ES-I3 (cell line): ENCODE data around the gene ZNF366.

Experiments
- H3K36me3 ChIP-seq: 2 replicates; pipeline ENCODE4 v1.6.1; 2013; ENCODE audit warnings: mild to moderate bottlenecking, low read length, control low read depth, moderate library complexity; ENCODE audit not compliant: insufficient read depth
- H3K4me1 ChIP-seq: 2 replicates; pipeline ENCODE4 v1.6.1; 2013; ENCODE audit warnings: mild to moderate bottlenecking, control low read depth, low read length; ENCODE audit not compliant: insufficient read depth
- H3K9ac ChIP-seq: 2 replicates; pipeline ENCODE4 v1.6.1; 2013; ENCODE audit warnings: low read depth, mild to moderate bottlenecking, low read length, moderate library complexity
- H3K9me3 ChIP-seq: 2 replicates; pipeline ENCODE4 v1.6.1; 2013; ENCODE audit warnings: mild to moderate bottlenecking, low read length, moderate library complexity; ENCODE audit not compliant: control insufficient read depth, insufficient read depth

ZNF366 gene

DNA sequence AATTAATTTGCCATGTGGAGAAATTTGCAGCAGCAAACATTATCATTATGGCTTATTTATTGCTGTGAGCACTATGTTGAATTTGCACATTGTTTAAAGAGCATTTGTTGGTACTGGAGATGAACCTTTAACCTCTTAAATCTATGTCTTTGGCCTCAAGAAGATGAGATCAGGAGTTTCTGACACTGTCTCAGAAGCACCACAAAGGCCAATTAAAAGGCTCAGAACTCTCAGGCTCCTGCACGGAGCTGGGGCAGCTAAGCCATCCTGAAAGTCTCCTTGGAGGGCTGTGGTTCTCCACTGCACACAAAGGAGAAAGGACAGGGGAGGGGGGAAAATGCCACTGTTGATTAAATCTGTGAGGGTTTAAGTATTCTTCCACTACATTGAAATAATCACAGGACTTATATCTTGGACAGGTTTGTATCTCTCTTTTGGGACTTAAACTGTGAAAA is 33.1 kb downstream of the ZNF366 start:
- Histone ChIP-seq H3K36me3 (no peaks in the 10 kb centered on the region), H3K4me1 (no peaks in the 10 kb centered on the region), H3K9ac (no peak overlapping the region), H3K9me3 (no peaks in the 10 kb centered on the region)

DNA sequence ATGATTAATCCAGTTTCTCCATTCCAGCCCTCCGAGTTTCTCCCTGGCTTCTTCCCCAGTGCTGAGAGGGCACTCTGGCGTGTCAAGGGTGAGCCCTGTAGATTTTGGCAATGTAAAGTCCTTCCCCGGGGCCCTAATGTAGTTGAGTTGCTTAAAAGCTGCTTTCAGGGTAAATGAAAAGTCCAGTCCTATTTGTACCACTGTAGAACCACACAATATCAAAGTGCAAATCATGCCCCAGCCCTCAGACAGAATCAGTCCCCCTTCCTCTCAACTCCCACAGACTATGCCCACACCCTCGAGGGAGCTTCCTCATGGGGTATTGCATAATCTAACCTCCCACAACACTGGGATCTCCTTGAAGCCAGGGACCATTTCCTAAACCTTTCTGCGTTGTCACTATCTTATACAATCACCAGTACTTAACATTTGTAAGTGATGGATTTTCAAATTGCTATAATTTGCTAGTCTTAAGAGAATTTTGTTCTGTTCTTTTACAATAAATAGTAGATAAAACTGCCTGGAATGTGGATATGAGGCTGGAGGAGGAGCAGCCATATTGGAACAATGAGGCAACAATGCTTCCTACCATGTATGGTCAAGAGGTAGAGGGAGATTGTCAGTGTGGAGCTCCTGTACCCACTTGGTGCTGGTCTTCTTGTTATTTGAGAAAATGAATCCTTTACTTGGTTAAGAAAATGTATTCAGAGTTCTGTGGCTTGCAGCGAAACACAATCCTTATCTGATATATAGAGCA is 34.4 kb downstream of the ZNF366 start:
- Histone ChIP-seq H3K9ac (no peak overlapping the region), H3K9me3 (no peaks in the 10 kb centered on the region), H3K36me3 (no peaks in the 10 kb centered on the region), H3K4me1 (no peaks in the 10 kb centered on the region)

DNA sequence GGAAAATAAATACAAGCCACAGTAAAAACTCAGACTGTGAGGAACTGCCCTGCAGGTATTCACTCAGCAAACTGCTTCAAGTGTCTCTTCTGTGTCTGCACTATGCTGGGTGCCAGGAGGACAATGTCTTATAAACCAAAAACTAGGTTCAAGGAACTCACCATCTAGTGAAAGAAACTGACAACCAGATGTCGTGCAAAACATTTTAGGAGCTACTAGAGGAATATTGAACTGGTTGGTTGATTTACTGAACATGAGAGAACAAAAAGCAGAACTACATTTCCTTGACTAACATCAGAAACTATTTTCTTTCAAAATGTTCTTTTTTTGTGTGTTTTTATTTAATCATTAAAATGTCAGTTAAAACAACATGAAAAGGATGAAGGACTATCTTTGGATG is 35.2 kb downstream of the ZNF366 start:
- H3K9ac ChIP-seq, result no peak overlapping the region
- H3K9me3 ChIP-seq, result no peaks in the 10 kb centered on the region
- no peaks in the 10 kb centered on the region for H3K4me1 ChIP-seq
- no peaks in the 10 kb centered on the region for H3K36me3 ChIP-seq

DNA sequence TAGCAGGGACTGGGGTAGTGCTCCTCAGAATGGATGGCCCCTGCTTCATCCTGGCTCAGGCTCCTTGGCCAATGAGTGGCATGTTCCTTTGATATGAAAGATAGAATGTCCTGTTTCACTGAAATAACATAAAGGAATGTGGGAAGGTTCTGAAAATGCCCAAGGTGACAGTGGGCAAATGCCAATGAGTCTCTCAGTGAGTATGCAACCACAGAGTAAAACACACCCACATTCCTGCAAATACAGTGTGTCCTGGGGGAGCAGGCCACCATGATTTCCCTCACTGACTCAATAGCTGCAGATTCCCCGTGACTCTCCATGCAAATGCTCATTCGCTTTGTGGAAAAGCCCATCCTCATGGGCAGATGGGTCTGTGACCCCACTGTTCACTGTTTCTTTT is 36.4 kb downstream of the ZNF366 start:
- H3K9ac ChIP-seq, result no peak overlapping the region
- no peaks in the 10 kb centered on the region for H3K9me3 ChIP-seq
- H3K4me1 ChIP-seq, result peaks cover under 1% of the 10 kb centered on the region; the same call in 1 of the 2 replicates
- no peaks in the 10 kb centered on the region for H3K36me3 ChIP-seq

DNA sequence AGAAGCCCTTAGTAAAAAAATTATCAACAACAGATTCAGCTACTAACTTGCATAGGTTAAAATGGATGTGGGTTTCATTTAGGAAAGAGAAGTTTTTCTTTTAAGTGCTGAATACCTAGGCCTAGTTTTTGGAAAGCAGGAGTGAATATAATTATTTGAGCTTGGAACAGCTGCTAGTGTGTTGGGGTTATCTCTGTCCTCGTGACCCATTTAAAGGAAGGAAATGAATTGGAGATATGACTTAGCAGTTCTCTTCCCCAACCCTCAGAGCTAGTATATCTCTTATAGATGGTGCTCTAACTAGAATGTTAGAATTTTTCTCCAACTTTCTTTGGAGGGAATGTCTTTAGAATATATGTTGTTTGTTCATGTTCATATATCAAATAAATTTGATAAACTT is 38.6 kb downstream of the ZNF366 start:
- peaks cover 4% of the 10 kb centered on the region; the same call in 1 of the 2 replicates for H3K4me1 ChIP-seq
- H3K9ac ChIP-seq, result no peak overlapping the region
- H3K9me3 ChIP-seq, result no peaks in the 10 kb centered on the region
- no peaks in the 10 kb centered on the region for H3K36me3 ChIP-seq

DNA sequence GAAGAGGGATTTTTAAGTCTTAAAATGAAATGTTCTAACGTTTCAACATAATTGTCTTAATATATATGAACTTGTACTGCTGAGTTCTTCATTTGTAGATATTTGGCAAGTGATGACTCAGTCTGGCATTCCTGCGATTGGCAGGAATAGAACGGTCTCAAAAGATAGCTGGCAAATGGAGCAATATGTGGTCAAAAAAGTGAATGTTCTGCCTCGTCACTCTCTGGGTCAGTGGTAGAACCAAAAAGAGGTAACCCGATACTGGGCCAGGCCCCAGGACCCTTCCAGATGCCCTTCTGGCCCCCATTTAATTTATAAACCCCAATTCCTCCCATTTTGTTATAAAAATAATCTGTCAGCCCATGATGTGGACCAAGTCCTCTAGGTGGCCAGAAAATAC is 39.2 kb downstream of the ZNF366 start:
- H3K36me3 ChIP-seq, result no peaks in the 10 kb centered on the region
- no peaks in the 10 kb centered on the region for H3K9me3 ChIP-seq
- H3K9ac ChIP-seq, result no peak overlapping the region
- peaks cover 4% of the 10 kb centered on the region; the same call in 1 of the 2 replicates for H3K4me1 ChIP-seq

DNA sequence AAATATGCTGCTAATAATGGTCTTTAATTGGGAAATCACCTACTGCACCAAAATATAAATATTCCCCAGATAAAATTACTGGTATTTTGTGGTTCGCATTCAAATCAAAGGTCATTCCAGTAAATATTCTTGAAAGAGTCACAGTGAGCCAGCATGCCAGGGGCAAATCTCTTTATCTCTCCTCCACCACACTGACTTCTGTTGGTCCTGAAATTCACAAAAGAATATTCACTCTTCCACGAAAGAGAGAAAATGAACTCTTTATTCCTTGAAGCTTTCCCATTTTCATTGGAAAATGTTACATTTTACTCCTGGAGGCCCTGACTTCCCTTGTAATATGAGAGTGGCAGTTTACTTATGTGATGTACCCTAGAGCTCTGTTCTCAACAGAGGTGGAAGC is 39.7 kb downstream of the ZNF366 start:
- no peaks in the 10 kb centered on the region for H3K9me3 ChIP-seq
- peaks cover 4% of the 10 kb centered on the region; the same call in 1 of the 2 replicates for H3K4me1 ChIP-seq
- no peak overlapping the region for H3K9ac ChIP-seq
- no peaks in the 10 kb centered on the region for H3K36me3 ChIP-seq

DNA sequence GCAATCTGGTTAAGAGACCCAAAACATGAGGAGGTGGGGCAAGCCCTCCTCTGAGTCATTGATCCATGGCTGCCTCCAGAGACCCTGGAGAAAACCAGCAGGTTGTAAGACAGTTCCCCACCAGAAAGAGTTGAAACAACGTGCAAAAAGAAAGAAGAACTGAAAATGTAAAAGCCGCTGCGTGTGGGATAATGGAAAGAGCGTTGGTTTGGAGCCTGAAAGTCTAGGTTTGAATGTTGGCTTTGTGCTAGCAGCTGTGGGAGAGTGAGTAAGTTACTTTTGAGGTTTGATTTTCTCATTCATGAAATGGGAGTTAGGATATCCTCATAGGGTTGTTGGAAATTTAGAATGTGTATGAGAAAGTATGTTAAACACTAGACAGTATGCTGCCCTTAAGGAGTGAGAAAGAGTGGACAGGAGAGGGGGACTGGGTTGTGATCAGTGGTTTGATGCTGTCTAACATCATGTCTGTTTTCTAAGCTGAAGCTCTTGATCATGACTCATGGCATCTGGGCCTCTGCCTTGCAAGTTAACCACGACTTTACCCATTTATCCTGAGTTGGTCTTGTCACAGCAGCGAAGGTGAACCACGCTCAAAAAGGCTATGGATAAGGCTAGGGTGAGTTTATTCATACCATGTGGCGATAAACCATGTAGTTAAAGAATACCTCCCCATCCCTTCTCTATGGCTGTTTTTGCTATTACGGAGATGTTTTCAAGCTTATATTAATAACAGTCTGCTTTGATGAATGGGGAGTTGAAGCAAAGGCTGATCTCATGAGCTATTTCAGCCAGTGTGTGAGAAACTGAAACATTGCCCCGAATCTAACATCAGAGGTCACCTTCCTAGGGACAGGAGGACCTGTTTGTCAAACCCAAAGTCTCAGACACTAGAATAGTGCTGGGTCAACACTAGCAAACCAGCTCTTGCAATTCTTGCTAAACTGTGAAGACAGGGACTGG is 41.3 kb downstream of the ZNF366 start:
- H3K9me3 ChIP-seq, result no peaks in the 10 kb centered on the region
- H3K4me1 ChIP-seq, result peaks cover 4% of the 10 kb centered on the region; the same call in 1 of the 2 replicates

DNA sequence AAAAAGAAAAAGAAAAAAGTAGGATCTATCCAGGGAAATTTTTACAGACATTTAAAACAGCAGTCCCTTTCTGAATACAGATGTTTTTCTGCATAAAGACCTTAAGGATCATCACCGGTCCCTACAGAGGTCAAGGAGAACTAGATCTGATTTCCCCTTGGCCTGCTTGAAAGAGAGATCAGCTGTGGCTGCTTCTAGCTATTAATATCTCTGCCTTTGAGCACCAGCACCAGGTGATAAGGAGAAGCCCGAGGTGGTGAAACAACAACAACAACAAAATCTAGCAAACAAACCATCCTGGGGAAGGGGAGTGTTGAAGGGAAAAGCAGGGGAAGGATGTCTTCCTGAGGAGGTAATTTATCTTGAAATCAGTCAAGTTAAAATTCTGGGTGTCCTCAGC is 42.1 kb downstream of the ZNF366 start:
- Histone ChIP-seq H3K9me3 (no peaks in the 10 kb centered on the region), H3K36me3 (no peaks in the 10 kb centered on the region), H3K4me1 (peaks cover 4% of the 10 kb centered on the region; the same call in 1 of the 2 replicates), H3K9ac (no peak overlapping the region)

More for the DNA sequence above, 41.3 kb downstream of the ZNF366 start:
- no peaks in the 10 kb centered on the region for H3K36me3 ChIP-seq
- no peak overlapping the region for H3K9ac ChIP-seq

DNA sequence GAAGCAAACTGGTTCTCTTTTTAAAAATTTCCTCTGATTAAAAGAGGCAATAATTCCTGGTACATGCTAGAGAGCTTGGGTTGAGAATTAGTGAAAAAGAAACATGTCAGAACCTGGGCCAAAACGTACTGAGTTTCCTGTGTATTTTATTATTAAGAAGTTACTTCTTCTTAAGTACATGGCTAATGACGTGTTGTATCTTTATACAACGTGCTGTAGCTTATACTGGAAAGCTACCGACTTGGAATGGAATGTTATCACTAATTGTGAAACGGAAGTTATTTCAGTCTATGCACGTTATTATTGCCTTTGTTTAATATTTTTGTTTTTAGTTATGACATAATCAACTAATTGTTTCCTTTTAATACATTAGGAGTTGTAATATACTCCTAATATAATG is 43.1 kb downstream of the ZNF366 start:
- Histone ChIP-seq H3K4me1 (peaks cover 4% of the 10 kb centered on the region; the same call in 1 of the 2 replicates), H3K9me3 (no peaks in the 10 kb centered on the region), H3K9ac (no peak overlapping the region), H3K36me3 (no peaks in the 10 kb centered on the region)

DNA sequence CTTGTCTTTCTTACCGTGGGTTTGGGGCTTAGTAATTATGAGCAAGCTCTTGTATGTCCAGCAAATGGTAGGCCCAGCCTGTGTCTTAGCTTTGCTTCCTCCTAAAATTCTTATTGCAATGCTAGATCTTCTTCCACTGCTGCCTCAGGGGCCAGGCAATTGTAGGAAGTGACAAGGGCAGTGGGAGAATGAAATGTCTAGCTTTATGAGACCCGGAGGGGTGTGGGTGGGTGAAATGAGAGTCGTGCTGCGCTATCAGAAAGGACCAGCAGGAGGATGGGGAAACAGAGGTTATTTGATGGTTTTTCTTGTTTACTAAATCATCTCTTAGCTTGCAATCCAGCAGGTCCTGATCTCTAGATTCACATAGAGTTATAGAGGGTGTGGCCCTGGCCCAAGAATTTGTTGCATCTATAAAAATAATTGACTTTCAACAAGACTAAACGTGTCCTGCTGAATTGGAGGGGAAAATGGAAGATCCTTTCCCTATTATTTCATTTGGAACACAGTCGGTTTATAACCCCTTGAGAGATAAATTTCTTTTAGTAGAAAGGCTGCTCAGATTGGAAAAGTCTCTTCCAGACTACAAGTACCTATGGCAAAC is 43.7 kb downstream of the ZNF366 start:
- H3K9ac ChIP-seq, result no peak overlapping the region
- H3K36me3 ChIP-seq, result no peaks in the 10 kb centered on the region

DNA sequence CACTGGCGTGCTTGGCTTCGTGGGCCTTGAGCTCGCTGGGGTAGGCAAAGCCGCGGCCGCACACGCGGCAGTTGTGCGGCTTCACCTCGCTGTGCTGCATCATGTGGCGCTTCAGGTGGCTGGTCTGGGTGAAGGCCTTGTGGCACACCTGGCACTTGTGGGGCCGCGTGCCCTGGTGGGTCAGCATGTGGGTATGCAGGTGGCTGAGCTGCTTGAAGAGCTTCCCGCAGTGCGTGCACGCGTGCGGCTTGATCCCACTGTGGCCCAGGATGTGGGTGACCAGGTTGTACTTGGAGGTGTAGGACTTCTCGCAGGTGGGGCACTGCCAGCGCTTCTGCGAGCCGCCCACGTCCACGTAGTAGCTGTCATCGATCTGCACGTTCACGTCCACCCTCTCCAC is 46.8 kb downstream of the ZNF366 start:
- Histone ChIP-seq H3K9me3 (no peaks in the 10 kb centered on the region), H3K36me3 (no peaks in the 10 kb centered on the region), H3K9ac (no peak overlapping the region), H3K4me1 (no peaks in the 10 kb centered on the region)

More for the DNA sequence above, 43.7 kb downstream of the ZNF366 start:
- Histone ChIP-seq H3K4me1 (peaks cover 4% of the 10 kb centered on the region; the same call in 1 of the 2 replicates), H3K9me3 (no peaks in the 10 kb centered on the region)

DNA sequence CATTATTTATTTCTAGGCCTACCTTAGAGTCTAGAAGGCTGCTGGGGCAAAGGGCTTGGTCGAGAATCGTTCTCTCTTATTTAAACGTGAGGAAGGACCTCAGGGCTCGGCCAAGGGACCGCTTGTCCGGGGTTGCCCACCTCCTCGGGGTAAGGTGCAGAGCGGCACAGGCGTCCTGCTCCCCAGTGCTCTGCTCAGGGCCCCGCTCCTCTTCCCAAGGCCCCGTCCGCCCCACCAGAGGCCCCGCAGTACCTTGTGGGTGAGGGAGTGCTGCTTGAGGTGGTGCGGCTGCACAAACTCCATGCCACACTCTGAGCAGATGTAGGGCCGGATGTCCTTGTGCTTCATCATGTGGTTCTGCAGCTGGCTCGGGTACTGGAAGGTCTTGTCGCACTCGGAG is 47.3 kb downstream of the ZNF366 start:
- H3K36me3 ChIP-seq, result no peaks in the 10 kb centered on the region
- H3K9me3 ChIP-seq, result no peaks in the 10 kb centered on the region
- H3K4me1 ChIP-seq, result no peaks in the 10 kb centered on the region
- H3K9ac ChIP-seq, result no peak overlapping the region

DNA sequence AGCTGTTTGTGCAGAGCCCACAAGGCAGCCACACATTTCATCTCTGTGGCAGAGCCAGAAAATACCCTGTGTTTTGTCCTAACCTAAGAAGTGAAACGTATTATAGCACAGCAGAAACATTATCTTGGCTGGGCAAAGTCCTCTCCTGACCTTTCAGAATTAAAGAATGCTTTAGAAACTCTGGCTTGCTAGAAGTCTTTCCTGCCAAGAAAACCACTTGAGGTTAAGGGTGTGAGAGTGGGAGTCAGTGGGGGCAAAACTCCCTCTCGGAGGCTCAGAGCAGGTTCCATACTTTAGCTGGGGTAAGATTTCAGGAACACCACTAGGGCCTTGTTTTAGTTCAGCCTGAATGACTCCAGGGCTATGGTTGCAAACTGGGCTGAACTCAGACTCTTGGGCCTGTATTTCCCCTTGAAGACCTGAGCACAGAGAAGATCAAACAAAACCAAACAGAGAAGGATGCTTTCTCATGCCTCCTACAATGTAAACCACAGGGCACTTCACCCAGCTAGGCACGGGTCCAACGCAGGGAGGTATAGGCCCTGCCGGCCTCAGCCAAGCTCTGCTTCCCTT is 48.0 kb downstream of the ZNF366 start:
- Histone ChIP-seq H3K36me3 (no peaks in the 10 kb centered on the region), H3K9me3 (no peaks in the 10 kb centered on the region), H3K9ac (no peak overlapping the region), H3K4me1 (no peaks in the 10 kb centered on the region)
